GM21576 (cell line): Measurements from ENCODE around the gene NIPSNAP3A.
"Not testable (repeated sequence)": the region's sequence is repeated elsewhere in the genome, so short reads cannot be mapped to it uniquely, and the experiment has no call there.

Experiments used
- ATAC-seq: cut with Tn5 transposase; IDR thresholded peaks from one replicate; pipeline ENCODE4 v1.9.1; 2021; ENCODE audit warnings: mild to moderate bottlenecking, moderate library complexity; ENCODE audit not compliant: unreplicated experiment

Gene NIPSNAP3A

DNA sequence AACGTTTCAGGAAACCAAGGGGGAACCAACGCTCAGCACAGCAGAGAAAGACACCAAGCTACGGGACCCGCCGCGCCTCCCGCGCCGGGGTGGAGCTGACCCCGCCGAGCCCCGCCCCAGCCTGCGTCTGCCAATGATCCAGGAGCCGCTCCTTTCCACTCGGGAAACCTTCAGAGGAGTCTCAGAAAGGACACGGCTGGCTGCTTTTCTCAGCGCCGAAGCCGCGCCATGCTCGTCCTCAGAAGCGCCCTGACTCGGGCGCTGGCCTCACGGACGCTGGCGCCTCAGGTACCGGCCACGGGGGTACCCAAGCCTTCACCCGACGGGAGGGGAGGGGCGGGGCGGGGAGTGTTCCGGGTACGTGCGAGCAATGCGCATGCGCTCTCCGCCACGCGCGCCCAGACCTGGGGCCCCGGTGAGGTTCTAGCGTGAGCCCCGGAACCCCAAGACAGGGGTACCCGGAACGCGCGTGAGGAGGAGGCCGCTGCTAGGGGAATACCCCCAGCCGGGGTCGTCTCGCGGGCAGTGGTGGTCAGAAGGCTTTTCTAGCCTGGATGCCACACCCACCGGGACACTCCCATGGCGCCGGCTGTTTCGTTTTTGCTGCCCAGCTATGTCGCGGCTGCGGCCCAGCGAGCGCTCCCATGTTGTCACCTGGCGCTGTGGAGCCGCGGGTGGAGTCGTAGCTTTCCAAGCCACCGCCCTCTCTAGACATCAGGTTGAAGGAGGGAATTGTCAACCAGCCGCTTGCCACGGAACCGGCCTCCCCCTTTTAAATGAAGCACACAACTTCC is at the start of gene NIPSNAP3A:
NIPSNAP3A (plus strand) TSS at position 119 of the 794 bp plus-strand sequence; CDS start at position 229, 110 bp downstream.
- ATAC-seq: peak; percentile 86

DNA sequence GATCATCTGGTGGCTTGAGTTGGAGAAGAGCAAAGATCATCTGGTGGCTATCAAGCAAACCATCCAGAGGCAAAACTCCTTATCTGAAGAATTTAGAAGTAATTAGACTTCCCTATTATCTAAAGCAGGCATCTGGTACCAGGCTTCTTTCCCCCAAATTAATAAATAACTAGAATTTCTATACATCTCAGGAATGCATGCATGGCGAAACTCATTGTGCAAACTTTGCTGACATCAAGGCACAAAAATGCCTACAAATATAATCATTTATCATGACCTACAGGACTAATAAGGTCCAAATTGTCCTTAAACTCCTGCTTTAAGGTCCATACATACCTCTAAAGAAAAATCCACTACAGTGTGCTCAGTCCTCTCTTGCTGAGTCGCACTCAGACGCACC is 47.2 kb upstream of the NIPSNAP3A start:
- ATAC-seq: no peak

DNA sequence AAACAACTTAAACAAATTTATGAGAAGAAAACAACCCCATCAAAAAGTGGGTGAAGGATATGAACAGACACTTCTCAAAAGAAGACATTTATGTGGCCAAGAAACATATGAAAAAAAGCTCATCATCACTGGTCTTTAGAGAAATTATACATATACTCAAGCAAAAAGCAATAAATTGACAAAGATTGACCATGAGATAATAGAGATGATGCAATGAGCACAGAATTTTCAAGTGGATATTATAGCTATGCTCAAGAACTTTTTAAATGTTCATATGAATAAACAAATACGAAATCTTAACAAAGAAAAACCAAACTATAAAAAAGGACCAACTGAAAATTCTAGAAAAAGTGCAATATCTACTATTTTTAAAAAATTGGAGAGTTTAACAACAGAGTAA is 38.7 kb upstream of the NIPSNAP3A start:
- ATAC-seq: not testable (repeated sequence)

GRCh38 chr9:104711604-104712003 is 35.9 kb upstream of the NIPSNAP3A start:
- ATAC-seq: no peak

DNA sequence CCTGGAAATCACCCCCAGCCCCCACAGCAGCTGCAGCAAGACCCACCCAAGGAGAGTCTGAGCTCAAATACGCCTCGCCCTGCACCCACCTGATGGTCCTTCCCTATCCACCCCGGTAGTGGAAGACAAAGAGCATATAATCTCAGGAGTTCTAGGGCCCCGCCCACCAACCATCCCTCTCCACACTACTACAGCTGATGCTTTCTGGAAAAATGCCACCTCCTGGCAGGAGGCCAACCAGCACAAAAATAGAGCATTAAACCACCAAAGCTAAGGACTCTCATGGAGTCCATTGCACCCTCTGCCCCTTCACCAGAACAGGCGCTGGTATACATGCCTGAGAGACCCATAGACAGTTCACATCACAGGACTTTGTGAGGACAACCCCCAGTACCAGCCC is 22.5 kb upstream of the NIPSNAP3A start:
- ATAC-seq: no peak

DNA sequence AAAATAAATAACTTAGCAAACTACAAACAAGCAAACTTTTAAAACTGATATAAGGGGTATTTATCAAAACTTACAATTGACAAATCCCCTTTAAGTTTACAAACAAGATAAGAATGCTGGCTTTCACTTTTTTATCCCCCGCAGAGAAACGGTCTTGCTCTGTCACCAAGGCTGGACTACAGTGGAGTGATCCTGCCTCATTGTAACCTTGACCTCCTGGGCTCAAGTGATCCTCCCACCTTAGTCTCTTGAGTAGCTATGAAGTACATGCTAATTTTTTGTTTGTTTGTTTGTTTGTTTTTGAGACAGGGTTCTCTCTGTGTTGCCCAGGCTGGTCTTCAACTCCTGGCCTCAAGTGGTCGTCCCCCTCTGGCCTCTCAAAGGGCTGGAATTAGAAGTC is 9.0 kb upstream of the NIPSNAP3A start:
- ATAC-seq: no peak

- ATAC-seq: no peak
These were observed 6.9 kb upstream of the NIPSNAP3A start for GRCh38 chr9:104740621-104741020.

DNA sequence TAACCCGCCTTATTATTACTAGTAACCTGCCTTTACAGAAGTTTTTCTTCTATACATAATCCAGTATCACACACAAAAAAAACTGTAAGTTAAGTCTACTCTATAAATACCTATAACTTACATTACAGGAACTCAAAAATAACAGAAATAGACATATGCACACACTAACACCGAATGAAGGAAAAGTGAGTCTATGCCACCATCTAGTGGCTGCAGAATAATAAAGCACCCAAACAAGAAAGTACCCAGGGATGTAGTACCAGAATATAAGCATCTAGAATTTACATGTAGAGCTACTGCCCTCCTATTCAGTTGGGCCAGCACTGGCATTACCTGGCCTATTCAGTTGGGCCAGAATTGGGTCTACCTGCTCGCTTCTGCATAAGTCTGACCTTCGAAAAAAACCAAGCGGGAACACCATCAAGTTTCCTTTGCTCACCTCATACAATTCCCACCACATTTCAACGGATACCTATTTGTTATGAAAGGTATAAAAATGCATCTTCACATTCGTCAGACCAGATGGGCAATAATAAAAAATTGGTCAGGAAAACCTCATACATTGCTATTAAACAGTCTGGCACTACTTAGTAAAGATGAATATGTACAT is 4.0 kb upstream of the NIPSNAP3A start:
- peak; percentile 38 for ATAC-seq

GRCh38 chr9:104745852-104746251 is 1.6 kb upstream of the NIPSNAP3A start:
- ATAC-seq: no peak

DNA sequence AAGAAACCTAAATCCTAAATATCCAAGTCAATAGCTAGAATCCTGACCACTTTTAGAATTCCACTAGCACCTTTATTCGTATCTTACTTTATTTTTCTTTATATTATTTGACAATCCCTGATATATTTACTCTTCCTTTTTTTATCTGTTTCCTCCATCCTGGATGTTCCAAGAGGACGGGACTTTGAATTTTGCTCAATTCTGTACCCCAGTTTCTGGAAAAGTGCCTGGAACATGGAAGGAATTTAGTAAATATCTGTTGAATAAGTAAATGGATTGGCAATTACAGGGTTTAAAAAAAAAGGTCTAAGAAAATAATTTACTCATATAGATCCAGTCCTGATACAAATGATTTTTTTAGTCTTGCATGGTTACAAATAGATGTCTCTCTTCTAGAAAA is 1.2 kb upstream of the NIPSNAP3A start:
- ATAC-seq: no peak

DNA sequence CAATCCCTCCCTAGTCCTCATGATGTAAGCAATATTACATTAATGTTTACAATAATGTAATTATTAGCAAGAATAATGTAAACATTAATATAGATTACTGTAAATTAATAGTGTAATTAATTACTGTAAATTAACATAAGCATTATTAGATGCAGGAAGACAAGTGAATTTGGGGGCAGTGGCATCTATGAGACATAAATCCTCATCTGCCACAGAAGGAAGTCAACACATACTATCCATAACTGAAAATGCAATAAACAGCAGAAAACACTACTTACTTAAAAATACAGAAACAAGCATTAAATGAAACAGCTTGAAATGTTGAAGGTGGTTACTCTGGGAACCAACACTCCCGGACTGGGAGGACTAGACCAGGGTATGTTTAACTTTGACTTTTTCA is 685 bp upstream of the NIPSNAP3A start:
- no peak for ATAC-seq

DNA sequence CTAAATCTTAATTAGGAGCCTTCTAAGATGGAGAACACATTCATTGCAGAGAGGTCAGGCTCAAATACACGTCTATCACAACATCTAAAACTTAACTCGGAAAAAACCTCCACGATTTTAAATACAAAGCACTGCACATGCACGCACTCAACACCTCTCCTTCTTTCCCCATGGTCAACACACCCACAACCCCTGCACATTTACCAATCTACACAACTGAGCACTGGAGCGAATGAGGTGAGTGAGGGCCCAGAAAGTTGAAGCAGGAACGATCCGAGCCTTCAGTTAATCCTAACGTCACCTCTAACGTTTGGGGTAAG is 278 bp upstream of the NIPSNAP3A start:
- ATAC-seq: no peak

DNA sequence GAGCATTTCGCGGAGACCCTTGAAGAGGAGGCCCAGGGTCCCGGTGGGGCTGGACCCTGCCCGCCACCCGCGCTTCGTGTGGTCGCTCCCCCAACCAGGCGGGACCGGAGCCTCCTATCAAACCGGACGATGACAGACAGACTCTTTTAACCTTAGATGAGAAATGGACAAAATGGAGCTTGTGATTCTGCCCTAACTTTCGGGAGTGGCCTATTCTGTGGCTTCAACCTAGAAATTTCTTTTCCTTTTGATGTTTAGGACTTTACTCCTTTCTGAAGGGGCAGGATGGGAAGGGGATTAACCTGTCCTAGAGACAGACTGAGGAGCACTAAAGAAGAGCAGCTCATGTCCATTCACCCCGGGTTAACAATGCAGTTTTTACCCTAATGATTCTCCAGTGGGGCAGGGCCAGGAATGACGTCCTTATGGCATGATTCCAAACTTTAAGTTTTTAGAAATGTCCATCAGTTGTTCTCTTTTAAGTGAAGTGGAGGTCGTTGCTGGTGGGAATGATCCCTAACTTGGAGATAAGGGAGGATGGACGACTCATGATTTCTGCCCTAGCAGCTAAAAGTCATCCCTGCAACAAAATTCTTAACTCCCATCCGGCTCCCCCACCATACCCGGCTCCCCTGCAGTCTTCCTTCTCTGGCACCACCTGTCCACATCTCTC is 1.0 kb downstream of the NIPSNAP3A start:
- no peak for ATAC-seq

DNA sequence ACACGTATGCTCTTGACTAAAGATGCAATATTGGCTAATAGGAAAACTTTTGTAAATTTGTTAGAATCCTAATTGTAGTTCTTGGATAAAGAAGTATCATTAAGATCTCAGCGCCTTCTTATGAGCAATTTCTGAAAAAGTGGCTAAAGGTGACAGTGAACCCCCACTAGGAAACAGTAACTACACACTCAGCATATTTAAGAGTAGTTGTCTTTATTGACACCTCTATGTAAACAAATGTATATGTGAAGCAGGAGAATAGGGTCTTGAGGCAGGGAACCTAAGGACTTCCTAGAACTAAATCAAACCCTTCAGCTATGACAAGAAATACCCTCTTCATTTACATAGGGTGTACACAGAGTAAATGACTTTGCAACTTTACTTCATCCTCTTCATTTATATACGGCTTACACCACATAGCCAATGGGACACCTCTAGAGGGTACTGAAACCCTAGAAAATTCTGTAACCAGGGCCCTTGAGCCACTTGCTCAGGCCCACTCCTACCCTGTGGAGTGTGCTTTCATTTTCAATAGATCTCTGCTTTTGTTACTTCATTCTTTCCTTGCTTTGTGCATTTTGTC is 2.8 kb downstream of the NIPSNAP3A start:
- ATAC-seq: peak; percentile 31

GRCh38 chr9:104758974-104759373 is 11.5 kb downstream of the NIPSNAP3A start:
- ATAC-seq: no peak

- peak; percentile 42 for ATAC-seq
These were observed 17.7 kb downstream of the NIPSNAP3A start for GRCh38 chr9:104765138-104765537.

DNA sequence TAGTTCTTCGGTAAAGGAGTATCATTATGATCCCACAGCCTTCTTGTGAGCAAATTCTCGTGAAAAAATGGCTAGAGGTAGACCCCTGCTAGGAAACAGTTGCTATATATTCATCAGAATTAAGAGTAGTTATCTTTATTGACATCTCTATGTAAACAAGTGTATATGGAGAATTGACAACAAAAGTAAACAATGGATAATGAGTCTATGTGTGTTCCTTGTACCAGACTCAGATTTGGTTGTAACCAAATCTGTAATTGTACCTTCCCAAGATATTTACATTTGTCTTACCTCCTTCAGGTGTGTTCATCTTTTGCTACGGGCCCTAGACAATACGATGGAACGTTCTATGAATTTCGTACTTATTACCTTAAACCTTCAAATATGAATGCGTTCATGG is 18.5 kb downstream of the NIPSNAP3A start:
- ATAC-seq: no peak

- ATAC-seq: no peak
These were observed 20.0 kb downstream of the NIPSNAP3A start for GRCh38 chr9:104767507-104767906.

GRCh38 chr9:104769029-104769428 is 21.5 kb downstream of the NIPSNAP3A start:
- ATAC-seq: not testable (repeated sequence)

DNA sequence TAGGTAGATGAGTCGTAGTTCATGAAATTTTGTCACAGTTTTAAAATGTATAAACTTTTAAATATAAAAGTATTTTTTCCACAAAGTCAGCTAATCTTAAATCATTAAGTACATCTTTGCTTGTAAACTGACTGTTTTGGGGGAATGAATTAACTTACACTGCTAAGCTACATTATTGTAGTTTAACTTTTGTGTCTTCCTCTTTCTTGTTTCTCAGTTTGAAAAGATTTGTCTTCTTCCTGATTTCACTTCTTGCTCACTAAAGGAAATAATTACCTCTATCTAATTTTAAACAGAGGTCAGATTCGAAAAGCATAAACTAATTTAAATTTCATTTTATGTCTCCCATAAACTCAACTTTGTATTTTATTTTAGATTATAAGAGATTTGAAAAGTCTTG is 22.2 kb downstream of the NIPSNAP3A start:
- ATAC-seq: peak; percentile 37

DNA sequence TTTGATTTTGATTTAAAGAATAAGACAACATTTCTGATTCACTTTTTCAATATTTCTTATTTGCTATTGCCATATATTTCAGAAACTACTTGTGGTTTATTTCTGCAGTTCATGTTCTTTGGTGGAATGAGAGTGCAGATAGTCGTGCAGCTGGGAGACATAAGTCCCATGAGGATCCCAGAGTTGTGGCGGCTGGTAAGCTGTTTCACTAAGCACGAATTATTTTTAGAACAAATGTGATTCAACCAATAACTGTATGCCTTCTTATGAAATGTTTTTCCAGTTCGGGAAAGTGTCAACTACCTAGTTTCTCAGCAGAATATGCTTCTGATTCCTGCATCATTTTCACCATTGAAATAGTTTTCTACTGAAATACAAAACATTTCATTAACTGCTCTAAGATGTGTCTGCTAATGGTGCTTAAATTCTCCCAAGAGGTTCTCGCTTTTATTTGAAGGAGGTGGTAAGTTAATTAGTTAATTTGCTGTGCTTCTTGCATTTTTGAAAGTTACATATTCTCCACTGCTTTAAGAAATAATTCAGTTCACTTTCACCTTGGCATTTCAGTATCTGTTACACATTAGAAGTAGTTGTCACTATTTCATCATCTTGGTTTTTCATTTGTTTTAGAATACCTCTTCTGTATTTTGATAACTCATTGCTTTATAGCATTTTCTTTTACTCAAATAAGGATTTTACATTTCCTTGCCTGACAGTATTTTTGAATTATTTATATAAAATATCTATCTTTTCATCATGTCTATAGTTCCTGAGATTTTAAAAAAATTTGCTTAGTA is 25.4 kb downstream of the NIPSNAP3A start:
- peak; percentile 35 for ATAC-seq
